Neural progenitor cell (in vitro differentiated cells): ENCODE data around the gene ATXN10. TPM values are rescaled to one million over a fixed set of nuclear protein-coding genes. Genes with fewer than 3 reads are reported as not detected.
A peak's percentile ranks its signal among the peaks of the same experiment; 100 is the strongest.
"Not testable (repeated sequence)": the region's sequence is repeated elsewhere in the genome, so short reads cannot be mapped to it uniquely, and the experiment has no call there.

Experiments
- DNase-seq: peaks from one replicate; pipeline ENCODE4 v3.0.0-alpha.2; 2016; ENCODE audit warnings: low spot score
- H2AFZ ChIP-seq: fragments of 200-600 bp; sonication (generic); replicated peaks from 2 replicates; pipeline ENCODE4 v1.6.1; 2016; ENCODE audit warnings: antibody characterized with exemption
- H3F3A ChIP-seq: fragments of 200-600 bp; sonication (generic); 2 replicates; pipeline ENCODE4 v1.6.1; 2016; ENCODE audit warnings: antibody characterized with exemption, low read depth
- H3K27ac ChIP-seq: fragments of 200-600 bp; sonication (generic); 2 replicates; pipeline ENCODE4 v1.5.1; 2016; ENCODE audit warnings: mild to moderate bottlenecking
- H3K27me3 ChIP-seq: fragments of 200-600 bp; sonication (generic); 2 replicates; pipeline ENCODE4 v1.6.1; 2016; ENCODE audit warnings: mild to moderate bottlenecking, moderate library complexity
- H3K36me3 ChIP-seq: fragments of 200-600 bp; sonication (generic); 2 replicates; pipeline ENCODE4 v1.5.1; 2016
- H3K4me1 ChIP-seq: fragments of 200-600 bp; sonication (generic); 2 replicates; pipeline ENCODE4 v1.6.1; 2016; ENCODE audit warnings: mixed run types
- H3K4me2 ChIP-seq: fragments of 200-600 bp; sonication (generic); 2 replicates; pipeline ENCODE4 v1.6.1; 2016
- H3K4me3 ChIP-seq: fragments of 200-600 bp; sonication (generic); 2 replicates; pipeline ENCODE4 v1.5.1; 2016
- H3K79me2 ChIP-seq: fragments of 200-600 bp; sonication (generic); 2 replicates; pipeline ENCODE4 v1.6.1; 2016; ENCODE audit warnings: low read depth
- H3K9ac ChIP-seq: fragments of 200-600 bp; sonication (generic); 2 replicates; pipeline ENCODE4 v1.6.1; 2016
- H3K9me3 ChIP-seq: fragments of 200-600 bp; sonication (generic); 2 replicates; pipeline ENCODE4 v1.5.1; 2016; ENCODE audit warnings: low read depth
- H4K20me1 ChIP-seq: fragments of 200-600 bp; sonication (generic); 2 replicates; pipeline ENCODE4 v1.6.1; 2016; ENCODE audit warnings: low read depth
- H3K27ac Mint-ChIP-seq: 3 replicates; pipeline ENCODE4 v1.8.0; 2021; ENCODE audit warnings: mixed read lengths
- H3K27me3 Mint-ChIP-seq: 2 replicates; pipeline ENCODE4 v1.8.0; 2022; ENCODE audit warnings: low read depth, mild to moderate bottlenecking, inconsistent platforms, moderate library complexity, mixed read lengths; ENCODE audit not compliant: insufficient read depth
- H3K36me3 Mint-ChIP-seq: 3 replicates; pipeline ENCODE4 v1.8.0; 2021; ENCODE audit warnings: mixed read lengths
- H3K4me1 Mint-ChIP-seq: 3 replicates; pipeline ENCODE4 v1.8.0; 2021; ENCODE audit warnings: mixed read lengths
- H3K4me3 Mint-ChIP-seq: 3 replicates; pipeline ENCODE4 v1.8.0; 2021; ENCODE audit warnings: mild to moderate bottlenecking, moderate library complexity, mixed read lengths
- H3K9me3 Mint-ChIP-seq: 3 replicates; pipeline ENCODE4 v1.8.0; 2020; ENCODE audit warnings: mixed read lengths
- EZH2 ChIP-seq: fragments of 200-600 bp; sonication (generic); IDR thresholded peaks from 2 replicates; pipeline ENCODE4 v1.6.1; 2017; ENCODE audit warnings: antibody characterized with exemption, mild to moderate bottlenecking, moderate library complexity
- EZH2phosphoT487 ChIP-seq: fragments of 200-600 bp; sonication (generic); IDR thresholded peaks from 2 replicates; pipeline ENCODE4 v1.6.1; 2017; ENCODE audit warnings: antibody characterized with exemption
- total RNA-seq: library from RNA; depleted of rRNA; stranded (reverse); fragments of >200 nt; gene quantifications from 2 replicates; pipeline ENCODE4 v1.2.3, GENCODE V29; 2015; ENCODE audit warnings: low replicate concordance
- TF ChIP-seq, protein P1 (sequence below): fragments of 200-600 bp; sonication (generic); IDR thresholded peaks from 2 replicates; pipeline ENCODE4 v1.5.1; 2017; ENCODE audit warnings: antibody characterized with exemption, mild to moderate bottlenecking

The ATXN10 gene, protein sequence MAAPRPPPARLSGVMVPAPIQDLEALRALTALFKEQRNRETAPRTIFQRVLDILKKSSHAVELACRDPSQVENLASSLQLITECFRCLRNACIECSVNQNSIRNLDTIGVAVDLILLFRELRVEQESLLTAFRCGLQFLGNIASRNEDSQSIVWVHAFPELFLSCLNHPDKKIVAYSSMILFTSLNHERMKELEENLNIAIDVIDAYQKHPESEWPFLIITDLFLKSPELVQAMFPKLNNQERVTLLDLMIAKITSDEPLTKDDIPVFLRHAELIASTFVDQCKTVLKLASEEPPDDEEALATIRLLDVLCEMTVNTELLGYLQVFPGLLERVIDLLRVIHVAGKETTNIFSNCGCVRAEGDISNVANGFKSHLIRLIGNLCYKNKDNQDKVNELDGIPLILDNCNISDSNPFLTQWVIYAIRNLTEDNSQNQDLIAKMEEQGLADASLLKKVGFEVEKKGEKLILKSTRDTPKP
- 125 and 168 TPM in 2 replicates for total RNA-seq

DNA sequence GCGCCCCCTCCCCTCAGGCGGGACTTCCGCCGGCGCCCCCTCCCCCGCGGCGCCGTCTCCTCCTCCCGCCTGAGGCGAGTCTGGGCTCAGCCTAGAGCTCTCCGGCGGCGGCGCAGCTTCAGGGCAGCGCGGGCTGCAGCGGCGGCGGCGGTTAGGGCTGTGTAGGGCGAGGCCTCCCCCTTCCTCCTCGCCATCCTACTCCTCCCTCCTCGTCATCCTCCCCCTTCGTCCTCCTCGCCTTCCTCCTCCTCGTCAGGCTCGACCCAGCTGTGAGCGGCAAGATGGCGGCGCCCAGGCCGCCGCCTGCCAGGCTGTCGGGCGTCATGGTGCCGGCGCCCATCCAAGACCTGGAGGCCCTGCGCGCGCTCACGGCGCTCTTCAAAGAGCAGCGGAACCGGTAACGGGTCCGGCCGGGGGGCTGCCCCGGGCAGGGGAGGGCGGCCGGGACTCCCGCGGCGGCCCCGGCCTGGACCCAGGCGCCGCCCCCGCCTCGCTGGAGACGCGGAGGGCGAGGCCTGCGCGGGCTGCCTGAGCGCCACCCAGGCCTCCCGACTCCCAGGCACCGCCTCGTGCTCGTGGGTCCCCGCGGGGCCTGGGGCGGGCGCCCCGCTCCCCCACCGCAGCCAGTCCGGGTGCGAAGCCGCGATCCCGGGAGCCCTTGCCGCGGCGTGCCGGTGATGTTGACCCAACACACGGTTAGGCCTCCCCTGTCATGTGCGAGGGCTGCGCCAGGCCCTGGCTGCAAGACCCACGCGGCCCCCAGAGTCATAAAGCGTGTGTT, at the start of gene ATXN10:
TSS of gene ATXN10 (plus strand) at position 52 of the 781 bp plus-strand sequence. CDS start at position 282, 230 bp downstream.
- Histone ChIP-seq H3K27me3 (no peaks in the 10 kb centered on the region), H3K4me2 (peak within 1 kb of the TSS; percentile 88), H4K20me1 (peaks cover 44% of the 10 kb centered on the region), H3K4me1 (peaks cover 8% of the 10 kb centered on the region), H3K36me3 (no peaks in the 10 kb centered on the region), H3K27ac (peak within 1 kb of the TSS; percentile 82), H3K9ac (peak within 1 kb of the TSS; percentile 84), H3K79me2 (peaks cover 56% of the 10 kb centered on the region), H3K4me3 (peak within 1 kb of the TSS; percentile 87), H2AFZ (peak within 1 kb of the TSS; percentile 98), H3K9me3 (no peaks in the 10 kb centered on the region), H3F3A (no peaks in the 10 kb centered on the region)
- Mint-ChIP-seq H3K36me3 (peaks cover 14% of the 10 kb centered on the region), H3K4me3 (peak within 1 kb of the TSS; percentile 93), H3K4me1 (peaks cover 19% of the 10 kb centered on the region), H3K27ac (peak within 1 kb of the TSS; percentile 81), H3K9me3 (no peaks in the 10 kb centered on the region), H3K27me3 (peaks cover 6% of the 10 kb centered on the region)
- DNase-seq: peak; percentile 95
- no peak for TF ChIP-seq EZH2phosphoT487

DNA sequence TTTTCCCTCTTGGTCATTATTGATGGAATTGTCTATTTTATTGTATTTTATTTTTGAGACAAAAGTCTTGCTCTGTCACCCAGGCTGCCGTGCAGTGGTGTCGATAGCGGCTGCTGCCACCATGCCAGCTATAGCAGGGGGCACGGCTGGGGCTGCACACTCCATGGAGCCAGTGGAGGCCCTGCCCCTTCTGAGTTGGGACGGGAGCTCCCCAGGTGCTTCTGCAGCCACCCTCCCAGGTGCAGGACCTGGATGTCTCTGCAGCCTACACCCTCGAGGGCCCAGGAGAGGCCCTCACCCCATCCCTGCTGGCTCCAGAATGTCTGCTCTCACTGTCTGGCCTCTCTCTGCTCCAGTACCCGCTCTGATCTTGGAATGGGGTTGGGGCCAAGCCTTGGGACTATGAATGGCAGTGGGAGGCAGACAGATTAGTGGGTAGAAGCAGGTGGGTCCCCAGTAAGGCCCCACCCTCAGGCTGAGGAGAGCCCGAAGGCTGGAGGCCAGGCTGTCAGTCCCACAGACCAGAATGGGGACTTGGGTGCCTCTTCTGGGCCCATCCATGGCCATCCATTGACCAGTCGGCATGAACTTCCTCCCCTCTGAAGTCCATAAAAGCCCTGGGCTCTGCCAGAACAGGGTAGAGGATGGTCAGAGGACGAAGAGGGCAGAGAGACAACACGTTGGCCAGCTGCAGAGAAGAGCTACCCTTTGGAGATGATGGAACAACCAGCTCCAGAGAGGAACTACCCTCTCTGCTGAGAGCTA, 49.6 kb upstream of the ATXN10 start:
- no peak for DNase-seq
- Mint-ChIP-seq H3K27ac (no peak overlapping the region), H3K36me3 (no peaks in the 10 kb centered on the region), H3K4me1 (no peaks in the 10 kb centered on the region), H3K4me3 (no peak overlapping the region), H3K9me3 (peaks cover 15% of the 10 kb centered on the region), H3K27me3 (peaks cover 4% of the 10 kb centered on the region)
- Histone ChIP-seq H3K9me3 (no peaks in the 10 kb centered on the region), H3K4me2 (no peak overlapping the region), H3K27me3 (no peaks in the 10 kb centered on the region), H4K20me1 (no peaks in the 10 kb centered on the region), H3K79me2 (no peaks in the 10 kb centered on the region), H2AFZ (no peak overlapping the region), H3K27ac (no peak overlapping the region), H3K4me1 (no peaks in the 10 kb centered on the region), H3K36me3 (no peaks in the 10 kb centered on the region), H3F3A (no peaks in the 10 kb centered on the region), H3K4me3 (no peak overlapping the region), H3K9ac (no peak overlapping the region)
- TF ChIP-seq EZH2 (no peak), EZH2phosphoT487 (no peak)
- TF ChIP-seq, protein P1, sequence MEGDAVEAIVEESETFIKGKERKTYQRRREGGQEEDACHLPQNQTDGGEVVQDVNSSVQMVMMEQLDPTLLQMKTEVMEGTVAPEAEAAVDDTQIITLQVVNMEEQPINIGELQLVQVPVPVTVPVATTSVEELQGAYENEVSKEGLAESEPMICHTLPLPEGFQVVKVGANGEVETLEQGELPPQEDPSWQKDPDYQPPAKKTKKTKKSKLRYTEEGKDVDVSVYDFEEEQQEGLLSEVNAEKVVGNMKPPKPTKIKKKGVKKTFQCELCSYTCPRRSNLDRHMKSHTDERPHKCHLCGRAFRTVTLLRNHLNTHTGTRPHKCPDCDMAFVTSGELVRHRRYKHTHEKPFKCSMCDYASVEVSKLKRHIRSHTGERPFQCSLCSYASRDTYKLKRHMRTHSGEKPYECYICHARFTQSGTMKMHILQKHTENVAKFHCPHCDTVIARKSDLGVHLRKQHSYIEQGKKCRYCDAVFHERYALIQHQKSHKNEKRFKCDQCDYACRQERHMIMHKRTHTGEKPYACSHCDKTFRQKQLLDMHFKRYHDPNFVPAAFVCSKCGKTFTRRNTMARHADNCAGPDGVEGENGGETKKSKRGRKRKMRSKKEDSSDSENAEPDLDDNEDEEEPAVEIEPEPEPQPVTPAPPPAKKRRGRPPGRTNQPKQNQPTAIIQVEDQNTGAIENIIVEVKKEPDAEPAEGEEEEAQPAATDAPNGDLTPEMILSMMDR: no peak

DNA sequence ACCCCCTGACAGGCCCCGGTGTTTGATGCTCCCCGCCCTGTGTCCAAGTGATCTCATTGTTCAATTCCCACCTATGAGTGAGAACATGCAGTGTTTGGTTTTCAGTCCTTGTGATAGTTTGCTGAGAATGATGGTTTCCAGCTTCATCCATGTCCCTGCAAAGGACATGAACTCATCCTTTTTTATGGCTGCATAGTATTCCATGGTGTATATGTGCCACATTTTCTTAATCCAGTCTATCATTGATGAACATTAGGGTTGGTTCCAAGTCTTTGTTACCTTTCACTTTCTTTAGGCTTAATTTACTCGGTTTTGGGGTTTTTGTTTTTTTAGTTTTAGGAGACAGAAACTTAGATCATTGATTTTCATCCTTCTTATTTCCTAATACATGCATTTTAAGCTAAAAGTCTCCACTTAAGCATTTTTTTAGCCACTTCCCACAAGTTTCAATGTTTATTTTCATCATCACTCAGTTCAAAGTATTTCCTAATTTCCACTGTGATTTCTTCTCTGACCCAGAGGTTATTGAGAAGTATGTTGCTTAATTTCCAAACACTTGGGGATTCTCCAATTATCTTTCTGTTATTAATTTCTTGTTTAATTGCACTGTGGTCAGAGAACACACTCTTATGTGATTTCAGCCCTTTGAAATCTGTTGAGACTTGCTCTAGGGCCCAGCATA, 48.0 kb upstream of the ATXN10 start:
- not testable (repeated sequence) for H3K4me1 Mint-ChIP-seq, H3K9me3 ChIP-seq, H3K9ac ChIP-seq, H3K27ac ChIP-seq, H3K27ac Mint-ChIP-seq, H3K36me3 ChIP-seq, H3K27me3 Mint-ChIP-seq, H3K79me2 ChIP-seq, H2AFZ ChIP-seq, H3K4me1 ChIP-seq, H3K36me3 Mint-ChIP-seq, H3K4me3 Mint-ChIP-seq, H3F3A ChIP-seq, DNase-seq, H4K20me1 ChIP-seq, H3K27me3 ChIP-seq, H3K4me3 ChIP-seq, H3K4me2 ChIP-seq
- peaks cover 14% of the 10 kb centered on the region for H3K9me3 Mint-ChIP-seq
